HG02981 (cell line): ENCODE data around the gene FLII.

ENCODE experiments used
- ATAC-seq: cut with Tn5 transposase; IDR thresholded peaks from one replicate; pipeline ENCODE4 v1.9.1; 2021; ENCODE audit warnings: mild to moderate bottlenecking, moderate library complexity; ENCODE audit not compliant: unreplicated experiment

Gene FLII

GRCh38 chr17:18260332-18261145 is 2.0 kb upstream of the FLII start, which contains the start of gene MIEF2:
Gene MIEF2, plus strand, starts transcription at chr17:18260662. Its CDS starts 2,059 bp downstream, at chr17:18262721.
- ATAC-seq = peak; percentile 69

GRCh38 chr17:18259621-18260331 is 1.2 kb upstream of the FLII start:
- ATAC-seq = peak; percentile 2

DNA sequence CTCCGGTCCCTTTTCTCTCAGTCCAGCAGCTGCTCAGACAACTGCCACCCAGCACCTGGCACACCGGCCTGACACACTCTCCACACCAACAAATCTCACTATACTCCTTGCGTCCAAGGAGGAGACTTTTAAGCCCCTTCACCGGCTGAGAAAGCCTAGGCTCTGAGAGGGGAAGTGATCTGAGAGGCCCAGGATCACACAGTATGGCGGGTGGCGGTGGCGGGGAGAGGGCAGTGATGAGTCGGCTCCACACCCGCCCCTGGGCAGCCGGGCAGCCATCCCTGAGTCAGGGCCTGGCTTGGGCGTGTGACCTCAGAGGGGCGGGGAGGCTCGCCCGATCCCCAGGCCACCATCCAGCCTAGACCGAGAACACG is 569 bp downstream of the FLII start:
- peak; percentile 36 for ATAC-seq

DNA sequence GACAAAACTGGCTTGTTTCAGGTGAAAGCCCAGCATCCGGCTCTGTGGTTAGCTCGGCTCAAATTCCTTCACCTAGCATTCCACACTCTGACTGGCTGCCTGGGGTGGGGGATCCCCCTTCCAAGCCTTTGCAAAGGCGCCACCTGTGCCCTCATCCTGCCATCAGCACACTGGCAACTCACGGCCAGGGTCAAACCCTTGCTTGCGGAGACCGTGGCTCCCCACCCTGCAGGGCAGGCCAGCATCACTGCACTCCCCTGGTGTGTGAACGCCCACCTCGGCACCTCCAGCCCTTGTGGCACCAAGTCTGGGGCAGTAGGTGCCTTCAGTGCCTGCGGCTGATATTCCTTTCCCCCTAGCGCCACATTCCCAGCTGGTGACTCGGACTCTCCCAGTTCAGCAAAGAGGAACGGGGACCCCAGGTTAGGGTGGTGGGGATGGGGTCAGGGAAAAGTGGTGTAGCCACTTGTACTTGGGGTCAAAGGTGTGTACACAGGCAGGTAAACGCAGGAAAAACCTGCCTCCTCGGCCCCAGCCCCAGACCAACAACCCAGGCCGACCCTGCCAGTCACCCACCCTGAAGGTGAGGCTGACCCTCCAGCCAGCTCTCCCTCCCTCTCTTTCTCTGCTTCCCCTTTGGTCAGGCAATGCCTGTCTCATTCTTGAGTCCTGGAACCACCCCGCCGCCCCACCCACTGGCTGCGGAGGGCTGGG is 1.1 kb downstream of the FLII start:
- no peak for ATAC-seq

DNA sequence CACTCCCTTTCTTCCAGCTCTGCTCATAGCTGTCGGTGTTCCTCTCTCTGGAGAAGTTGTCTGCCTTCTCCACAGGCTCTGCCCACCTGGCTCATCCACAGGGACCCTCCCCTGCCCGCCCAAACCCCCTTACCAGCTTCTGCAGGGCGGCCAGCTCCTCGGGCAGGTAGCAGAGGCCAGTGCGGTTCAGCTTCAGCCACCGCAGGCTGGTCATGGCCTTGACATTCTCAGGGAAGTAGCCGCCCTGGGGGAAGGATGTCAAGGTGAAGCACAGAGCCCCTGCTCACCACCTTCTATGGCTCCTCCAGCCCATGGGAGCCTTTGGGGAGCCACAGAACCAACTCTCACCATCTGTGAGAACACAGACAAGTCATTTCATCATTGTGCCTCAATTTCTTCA is 1.8 kb downstream of the FLII start:
- ATAC-seq = no peak

DNA sequence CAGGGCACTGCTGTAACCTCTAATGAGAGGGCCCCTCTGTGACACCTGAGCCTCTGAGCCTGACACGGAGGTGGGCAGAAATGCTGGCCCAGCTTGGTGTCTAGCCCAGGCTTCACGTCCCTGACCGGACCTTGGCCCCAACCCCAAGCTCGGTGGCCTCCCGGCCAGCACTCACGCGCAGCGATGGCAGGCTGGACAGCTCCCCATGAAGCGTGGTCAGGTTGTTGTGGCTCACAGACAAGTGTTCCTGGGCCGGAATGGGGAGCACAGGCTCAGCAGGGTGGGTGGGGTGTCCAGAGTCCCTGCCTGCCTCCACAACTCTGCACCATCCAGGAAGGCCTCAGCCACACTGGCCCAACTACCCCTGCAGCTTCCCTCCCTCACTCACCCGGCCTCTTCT is 2.2 kb downstream of the FLII start:
- no peak for ATAC-seq

GRCh38 chr17:18254888-18255649 is 3.5 kb downstream of the FLII start:
- no peak for ATAC-seq

- no peak for ATAC-seq
Observed at GRCh38 chr17:18253947-18254821, 4.4 kb downstream of the FLII start.

GRCh38 chr17:18253187-18253884 is 5.2 kb downstream of the FLII start:
- no peak for ATAC-seq

DNA sequence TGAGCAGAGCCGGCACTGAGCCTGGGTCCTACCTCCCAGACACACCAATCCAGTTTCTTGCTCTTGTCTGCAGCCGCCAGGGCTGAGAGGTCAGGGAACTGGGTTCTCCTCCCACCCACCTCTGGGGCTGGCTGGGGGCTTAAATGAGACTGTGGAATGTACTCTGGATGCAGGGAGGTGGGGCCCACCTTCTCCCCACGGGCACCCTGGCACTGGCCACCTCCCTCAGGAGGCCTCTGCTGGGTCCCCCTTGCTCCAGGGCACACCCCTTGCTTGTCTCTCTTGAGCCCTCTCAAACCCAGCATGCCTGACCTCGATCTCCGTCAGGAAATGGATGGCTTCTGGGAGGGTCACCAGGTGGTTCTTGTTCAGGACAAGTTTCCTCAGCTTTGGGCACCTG is 6.4 kb downstream of the FLII start:
- ATAC-seq = no peak

DNA sequence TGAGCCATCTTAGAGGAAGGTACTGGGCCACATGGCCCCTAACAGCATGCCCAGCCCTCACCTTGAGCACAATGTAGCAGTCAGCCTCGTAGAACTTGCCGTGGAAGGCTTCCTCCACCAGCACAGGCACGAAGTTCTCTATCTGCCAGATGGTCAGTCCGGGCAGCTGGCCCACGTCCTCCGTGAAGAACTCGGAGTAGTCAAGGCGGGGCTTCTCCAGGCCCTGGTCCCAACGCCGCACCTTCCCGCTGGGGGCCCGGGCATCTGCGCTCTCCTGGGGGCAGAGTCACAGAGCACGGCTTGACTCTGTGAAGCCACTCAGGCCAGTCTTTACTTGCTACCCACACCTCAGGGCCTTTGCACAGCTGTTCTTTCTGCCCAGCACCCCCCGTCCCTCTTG is 7.3 kb downstream of the FLII start:
- ATAC-seq = no peak

DNA sequence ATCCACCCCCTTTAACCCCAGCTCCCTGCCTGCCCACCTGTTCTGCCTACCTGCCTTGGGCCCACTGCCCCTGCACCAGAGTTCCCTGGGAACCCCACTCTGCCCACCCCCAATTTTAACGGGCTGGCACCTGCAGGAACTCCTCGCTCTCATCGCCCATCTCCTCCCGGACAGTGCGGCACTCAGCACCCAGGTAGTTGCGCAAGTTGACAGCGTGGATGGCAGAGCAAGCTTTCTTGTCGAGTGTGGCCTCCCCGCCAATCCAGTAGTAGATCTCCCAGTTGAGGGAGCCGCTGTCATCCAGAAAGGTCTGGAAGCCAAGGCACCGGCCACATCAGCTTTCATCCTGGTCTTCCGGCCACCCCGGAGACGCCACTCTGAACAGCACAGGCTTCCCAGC is 7.8 kb downstream of the FLII start:
- ATAC-seq = no peak

GRCh38 chr17:18250259-18250658 is 8.3 kb downstream of the FLII start:
- ATAC-seq = no peak

- no peak for ATAC-seq
Observed at GRCh38 chr17:18248811-18249210, 9.7 kb downstream of the FLII start.

GRCh38 chr17:18248300-18248731 is 10.2 kb downstream of the FLII start:
- no peak for ATAC-seq

DNA sequence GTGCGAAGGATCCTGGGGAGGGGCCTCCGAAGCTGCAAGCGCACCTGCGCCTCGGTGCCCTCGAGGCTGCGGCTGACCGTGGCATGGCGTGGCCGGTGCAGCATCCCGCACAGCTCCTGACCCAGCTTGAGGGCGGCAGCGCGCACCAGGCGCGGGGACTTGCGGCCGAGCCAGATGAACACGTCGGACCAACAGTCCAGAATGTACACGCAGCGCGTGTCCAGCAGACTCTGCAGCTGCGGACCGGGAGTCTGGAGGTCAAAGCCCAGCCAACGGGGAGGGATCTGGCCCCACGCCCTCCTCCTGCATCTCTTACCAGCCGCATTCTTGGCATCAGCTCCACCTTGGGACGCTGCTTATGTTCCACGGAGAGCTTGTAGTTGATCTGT is 10.9 kb downstream of the FLII start:
- ATAC-seq = no peak

DNA sequence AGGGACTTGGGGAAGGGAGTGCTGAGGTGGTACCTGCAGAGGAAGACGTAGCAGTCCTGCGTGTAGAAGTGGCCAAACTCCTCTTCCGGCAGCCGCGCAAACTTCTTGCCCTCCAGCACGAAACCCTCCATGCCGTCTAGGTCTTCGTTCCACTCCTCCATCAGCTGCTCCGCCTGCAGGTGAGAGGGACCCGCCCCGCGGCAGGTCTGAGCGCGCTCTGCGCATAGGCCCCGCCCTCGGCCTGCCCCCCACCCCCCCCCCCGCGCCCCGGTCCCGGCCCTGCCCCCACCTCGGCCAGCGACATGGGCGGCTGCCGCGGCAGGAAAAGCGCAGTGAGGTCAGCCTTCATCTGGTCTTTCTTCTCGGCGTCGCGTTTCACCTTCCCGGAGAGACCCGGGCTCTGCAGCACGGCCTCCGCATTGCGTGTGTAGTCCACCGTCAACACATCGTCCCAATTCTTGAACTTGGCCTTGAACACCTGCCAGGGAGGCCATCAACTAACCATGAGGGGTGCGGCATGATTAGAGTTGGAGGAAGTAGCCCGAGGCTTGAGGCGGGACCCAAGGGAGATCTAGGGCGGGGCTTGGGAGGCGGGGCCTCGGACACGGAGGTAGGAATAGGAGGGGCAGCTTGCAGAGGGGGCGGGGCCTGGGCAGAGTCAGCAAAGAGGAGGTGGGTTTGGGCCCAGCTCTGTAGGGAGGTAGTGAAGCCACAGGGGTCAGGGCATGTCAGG is 11.5 kb downstream of the FLII start:
- ATAC-seq = no peak

DNA sequence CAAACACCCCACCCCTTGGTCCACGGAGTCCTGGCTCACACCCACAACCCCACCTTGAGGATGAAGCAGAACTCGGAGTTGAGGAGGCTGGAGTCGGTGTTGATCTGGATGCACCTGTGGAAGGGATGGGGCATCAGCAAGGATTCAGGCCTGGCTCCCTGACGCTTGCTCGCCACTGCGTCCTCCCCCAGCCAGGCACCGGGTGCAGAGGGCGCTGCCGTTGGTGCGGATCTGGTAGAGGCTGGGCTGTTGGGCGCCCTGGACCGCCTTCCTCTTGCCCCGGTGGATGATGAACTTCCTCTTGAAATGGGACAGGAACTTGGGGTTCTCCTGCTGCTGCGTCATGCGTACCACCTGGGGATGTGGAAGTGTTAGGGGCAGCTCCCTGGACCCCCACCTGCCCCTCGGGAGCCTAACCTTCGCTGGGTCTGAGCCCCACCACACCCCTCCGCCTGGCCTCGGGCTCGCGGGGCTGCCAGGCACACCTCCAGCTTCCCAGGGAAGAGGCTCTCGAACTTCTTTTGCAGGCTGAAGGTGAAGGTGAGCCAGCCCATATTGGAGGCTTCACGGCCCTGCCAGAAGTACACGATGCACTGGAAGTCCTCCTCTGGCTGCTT is 12.3 kb downstream of the FLII start:
- ATAC-seq = no peak
